HEK293 (cell line): ENCODE data around the gene ROBO1.

Experiments used
- CTCF ChIA-PET: fragments of 350-600 bp; formaldehyde crosslinking; extraction: SDS; loops from one replicate; lab custom pipeline; 2021; ENCODE audit warnings: antibody characterized with exemption; lab: Yijun Ruan, JAX
- POLR2A ChIA-PET: fragments of 300-600 bp; formaldehyde crosslinking; extraction: SDS; loops from one replicate; lab custom pipeline; 2020; ENCODE audit warnings: antibody characterized with exemption, inconsistent platforms; lab: Yijun Ruan, JAX
- H3K27ac ChIP-seq: fragments of 200-500 bp; sonication (Bioruptor generic); 2 replicates; pipeline ENCODE4 v1.5.1; 2014; ENCODE audit warnings: low read depth, low read length, control low read depth, inconsistent platforms; ENCODE audit errors: extremely low read depth
- H3K36me3 ChIP-seq, 2 experiments: fragments of 200-500 bp in 1 of 2; sonication (Bioruptor generic) in 1 of 2; 1 replicate in 1 of 2; 2 replicates in 1 of 2; pipeline ENCODE4 v1.5.1; 2014 to 2017; ENCODE audit warnings: inconsistent platforms in 2 of 2, low read length in 2 of 2; ENCODE audit not compliant: control insufficient read depth in 2 of 2, insufficient read depth in 1 of 2
- H3K4me1 ChIP-seq: fragments of 200-500 bp; sonication (Bioruptor generic); 2 replicates; pipeline ENCODE4 v1.5.1; 2014; ENCODE audit warnings: mild to moderate bottlenecking, low read length, inconsistent platforms; ENCODE audit not compliant: control insufficient read depth, insufficient read depth
- H3K4me3 ChIP-seq: 2 replicates; pipeline ENCODE4 v1.5.1; 2011; ENCODE audit warnings: low read depth, mild to moderate bottlenecking, control low read depth, low read length, moderate library complexity
- H3K9me3 ChIP-seq: fragments of 200-500 bp; sonication (Bioruptor generic); 2 replicates; pipeline ENCODE4 v1.5.1; 2014; ENCODE audit warnings: low read depth, low read length, inconsistent platforms; ENCODE audit not compliant: control insufficient read depth, insufficient read depth
- ELK4 ChIP-seq: IDR thresholded peaks from 2 replicates; pipeline ENCODE4 v1.6.1; 2011; ENCODE audit warnings: mild to moderate bottlenecking, low read depth, low read length, borderline replicate concordance
- PRDM1 ChIP-seq: fragments of 450-650 bp; formaldehyde crosslinking; IDR thresholded peaks from 2 replicates; pipeline ENCODE4; 2016; ENCODE audit warnings: missing biosample characterization, missing genetic modification characterization
- SALL2 ChIP-seq: fragments of 450-650 bp; formaldehyde crosslinking; IDR thresholded peaks from 2 replicates; pipeline ENCODE4 v1.5.0; 2017; ENCODE audit warnings: missing biosample characterization, mild to moderate bottlenecking, missing genetic modification characterization, borderline replicate concordance
- SCRT2 ChIP-seq: fragments of 450-650 bp; formaldehyde crosslinking; IDR thresholded peaks from 2 replicates; pipeline ENCODE4 v1.5.1; 2016; ENCODE audit warnings: missing biosample characterization, missing genetic modification characterization
- ZBTB11 ChIP-seq: fragments of 450-650 bp; formaldehyde crosslinking; conservative IDR thresholded peaks from 2 replicates; pipeline ENCODE4 v1.5.1; 2016; ENCODE audit warnings: low read depth, missing biosample characterization, missing genetic modification characterization
- ZBTB21 ChIP-seq: fragments of 450-650 bp; formaldehyde crosslinking; IDR thresholded peaks from 2 replicates; pipeline ENCODE4 v1.5.1; 2017; ENCODE audit warnings: missing biosample characterization, missing genetic modification characterization
- ZFP37 ChIP-seq: fragments of 450-650 bp; formaldehyde crosslinking; IDR thresholded peaks from 2 replicates; pipeline ENCODE4 v1.5.1; 2016; ENCODE audit warnings: missing biosample characterization, missing genetic modification characterization
- ZNF121 ChIP-seq: fragments of 450-650 bp; formaldehyde crosslinking; IDR thresholded peaks from 2 replicates; pipeline ENCODE4 v1.5.1; 2016; ENCODE audit warnings: missing biosample characterization, missing genetic modification characterization
- ZNF132 ChIP-seq: fragments of 450-650 bp; formaldehyde crosslinking; IDR thresholded peaks from 2 replicates; pipeline ENCODE4 v1.5.1; 2017; ENCODE audit warnings: missing biosample characterization, missing genetic modification characterization, borderline replicate concordance
- ZNF19 ChIP-seq: fragments of 450-650 bp; formaldehyde crosslinking; IDR thresholded peaks from 2 replicates; pipeline ENCODE4; 2016; ENCODE audit warnings: missing biosample characterization, missing genetic modification characterization, low read depth
- ZNF433 ChIP-seq: fragments of 450-650 bp; formaldehyde crosslinking; IDR thresholded peaks from 2 replicates; pipeline ENCODE4 v1.5.1; 2016; ENCODE audit warnings: missing biosample characterization, missing genetic modification characterization, low read depth
- ZNF449 ChIP-seq: fragments of 450-650 bp; formaldehyde crosslinking; IDR thresholded peaks from 2 replicates; pipeline ENCODE4 v1.5.1; 2017; ENCODE audit warnings: missing biosample characterization, mild to moderate bottlenecking, missing genetic modification characterization, moderate library complexity
- ZNF544 ChIP-seq: fragments of 450-650 bp; formaldehyde crosslinking; IDR thresholded peaks from 2 replicates; pipeline ENCODE4 v1.5.0; 2017; ENCODE audit warnings: missing biosample characterization, missing genetic modification characterization
- ZNF621 ChIP-seq: fragments of 450-650 bp; formaldehyde crosslinking; IDR thresholded peaks from 2 replicates; pipeline ENCODE4 v1.5.1; 2017; ENCODE audit warnings: missing biosample characterization, missing genetic modification characterization
- ZNF664 ChIP-seq: fragments of 450-650 bp; formaldehyde crosslinking; IDR thresholded peaks from 2 replicates; pipeline ENCODE4 v1.5.1; 2016; ENCODE audit warnings: missing biosample characterization, missing genetic modification characterization

Gene ROBO1

GRCh38 chr3:79255292-79255691, 512.5 kb downstream of the ROBO1 start:
- ChIA-PET CTCF (interaction anchor here (0.6 kb wide), 1 partner anchor 1771 kb away, joined by 5 read pairs; no protein-coding TSS in a partner anchor), POLR2A (no interaction called here)
- TF ChIP-seq ZNF544 (tag by site-specific recombination) (no peak), ZNF621 (tag by site-specific recombination) (no peak), ELK4 (no peak), ZNF19 (tag by site-specific recombination) (no peak), SCRT2 (tag by site-specific recombination) (no peak), ZNF132 (no peak), SALL2 (tag by site-specific recombination) (no peak)
- no peak overlapping the region for H3K27ac ChIP-seq
- H3K36me3 ChIP-seq: no peaks in the 10 kb centered on the region
- no peak overlapping the region for H3K4me3 ChIP-seq
- no peaks in the 10 kb centered on the region for H3K9me3 ChIP-seq
- H3K4me1 ChIP-seq: no peaks in the 10 kb centered on the region

- H3K27ac ChIP-seq: no peak overlapping the region
- POLR2A ChIA-PET: interaction anchor here (1.0 kb wide), 1 partner anchor 17 kb away, joined by 3 read pairs; no protein-coding TSS in a partner anchor
- H3K4me3 ChIP-seq: no peak overlapping the region
- no peak for TF ChIP-seq ZFP37 (tag by site-specific recombination)
- no peak for TF ChIP-seq ZBTB21 (tag by site-specific recombination)
- TF ChIP-seq, all 188 proteins: peak for 0
- Histone ChIP-seq H3K36me3 (no peaks in the 10 kb centered on the region), H3K9me3 (no peaks in the 10 kb centered on the region), H3K4me1 (no peaks in the 10 kb centered on the region)
- CTCF ChIA-PET: no interaction called here
Observed at GRCh38 chr3:79253704-79254103, 514.1 kb downstream of the ROBO1 start.

GRCh38 chr3:79253271-79253670, 514.5 kb downstream of the ROBO1 start:
- Histone ChIP-seq H3K4me1 (no peaks in the 10 kb centered on the region), H3K9me3 (no peaks in the 10 kb centered on the region), H3K4me3 (no peak overlapping the region), H3K27ac (no peak overlapping the region), H3K36me3 (no peaks in the 10 kb centered on the region)
- no peak for TF ChIP-seq ZNF664 (tag by site-specific recombination)
- no peak for TF ChIP-seq ZNF449 (tag by site-specific recombination)
- TF ChIP-seq ZNF433 (tag by site-specific recombination): no peak
- TF ChIP-seq PRDM1 (tag by site-specific recombination): no peak
- no peak for TF ChIP-seq ZBTB11 (tag by site-specific recombination)
- TF ChIP-seq ZNF121 (tag by site-specific recombination): no peak
- POLR2A ChIA-PET: no interaction called here
- CTCF ChIA-PET: no interaction called here
